GM12875 (cell line): ENCODE results near the gene CRHR2.

Source experiments
- H3K4me3 ChIP-seq: one replicate; pipeline ENCODE4 v1.5.1; 2011; ENCODE audit warnings: low read depth, low read length, control low read depth
- CTCF ChIP-seq: IDR thresholded peaks from 2 replicates; pipeline ENCODE4 v1.5.1; 2011; ENCODE audit warnings: low read depth, mild to moderate bottlenecking, control low read depth, inconsistent platforms, low read length, moderate library complexity, borderline replicate concordance; ENCODE audit not compliant: insufficient read depth

CRHR2 gene

GRCh38 chr7:30625283-30625682 is 57.0 kb downstream of the CRHR2 start:
- no peak overlapping the region for H3K4me3 ChIP-seq
- TF ChIP-seq CTCF: no peak

GRCh38 chr7:30618961-30619360 is 63.3 kb downstream of the CRHR2 start:
- H3K4me3 ChIP-seq: no peak overlapping the region
- no peak for TF ChIP-seq CTCF

- no peak overlapping the region for H3K4me3 ChIP-seq
- no peak for TF ChIP-seq CTCF
These were observed 64.1 kb downstream of the CRHR2 start for GRCh38 chr7:30618080-30618676.

GRCh38 chr7:30617359-30617758 is 64.9 kb downstream of the CRHR2 start:
- TF ChIP-seq CTCF: no peak
- H3K4me3 ChIP-seq: no peak overlapping the region

GRCh38 chr7:30616318-30616717 is 65.9 kb downstream of the CRHR2 start:
- H3K4me3 ChIP-seq: no peak overlapping the region
- TF ChIP-seq CTCF: no peak

GRCh38 chr7:30613366-30614325 is 68.6 kb downstream of the CRHR2 start:
- no peak overlapping the region for H3K4me3 ChIP-seq
- no peak for TF ChIP-seq CTCF

GRCh38 chr7:30612658-30613265 is 69.5 kb downstream of the CRHR2 start:
- no peak for TF ChIP-seq CTCF

More at GRCh38 chr7:30612658-30613265, 69.5 kb downstream of the CRHR2 start:
- no peak overlapping the region for H3K4me3 ChIP-seq
